GM19463 (cell line): Measurements from ENCODE around the gene CDK2.
"Not testable (repeated sequence)": the region's sequence is repeated elsewhere in the genome, so short reads cannot be mapped to it uniquely, and the experiment has no call there.

Experiments used
- ATAC-seq: cut with Tn5 transposase; IDR thresholded peaks from one replicate; pipeline ENCODE4 v1.9.1; 2021; ENCODE audit warnings: mild to moderate bottlenecking, moderate library complexity; ENCODE audit not compliant: unreplicated experiment

CDK2 gene

DNA sequence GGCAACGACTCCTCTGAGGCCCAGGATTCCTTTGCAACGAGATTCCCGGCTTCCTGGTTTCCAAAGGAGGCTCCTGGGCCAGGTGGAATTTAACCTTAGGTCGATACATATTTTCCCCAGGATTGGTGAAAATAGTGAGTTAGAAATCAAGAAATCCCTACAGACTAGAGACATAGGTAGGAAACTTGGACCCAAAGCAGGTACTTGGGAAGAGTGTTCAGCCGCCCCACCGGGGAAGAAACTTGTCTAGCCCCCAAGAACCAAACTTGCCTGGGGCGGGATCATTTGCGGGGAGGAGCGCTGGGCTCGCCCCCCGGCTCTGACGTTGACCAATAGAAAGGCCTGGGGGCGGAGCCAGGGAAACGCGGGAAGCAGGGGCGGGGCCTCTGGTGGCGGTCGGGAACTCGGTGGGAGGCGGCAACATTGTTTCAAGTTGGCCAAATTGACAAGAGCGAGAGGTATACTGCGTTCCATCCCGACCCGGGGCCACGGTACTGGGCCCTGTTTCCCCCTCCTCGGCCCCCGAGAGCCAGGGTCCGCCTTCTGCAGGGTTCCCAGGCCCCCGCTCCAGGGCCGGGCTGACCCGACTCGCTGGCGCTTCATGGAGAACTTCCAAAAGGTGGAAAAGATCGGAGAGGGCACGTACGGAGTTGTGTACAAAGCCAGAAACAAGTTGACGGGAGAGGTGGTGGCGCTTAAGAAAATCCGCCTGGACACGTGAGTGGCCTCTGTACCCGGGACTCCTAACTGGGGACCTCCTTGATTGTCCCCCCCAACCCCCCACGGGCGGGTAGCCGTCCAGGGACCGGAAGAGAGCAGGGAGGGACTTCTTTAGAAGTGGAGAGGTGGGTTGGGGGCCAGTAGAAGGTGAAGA, at the start of gene CDK2:
Gene CDK2 (plus strand): TSS at position 423 of the 874 bp plus-strand sequence. CDS start 179 bp downstream, at position 602.
- ATAC-seq: peak; percentile 99

DNA sequence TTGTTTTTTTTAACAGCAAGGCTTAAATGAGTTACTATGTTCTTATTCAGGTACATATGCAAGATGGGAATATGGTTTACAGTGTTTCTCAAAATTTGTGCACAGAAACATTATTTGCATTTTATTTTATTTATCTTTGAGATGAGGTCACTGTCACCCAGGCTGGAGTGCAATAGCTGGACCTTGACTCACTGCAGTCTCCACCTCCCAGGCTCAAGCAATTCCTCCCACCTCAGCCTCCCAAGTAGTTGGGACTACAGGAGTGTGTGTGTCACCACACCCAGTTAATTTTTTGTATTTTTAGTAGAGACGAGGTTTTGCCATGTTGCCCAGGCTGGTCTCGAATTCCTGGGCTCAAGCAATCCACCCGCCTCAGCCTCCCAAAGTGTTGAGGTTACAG, 47.6 kb upstream of the CDK2 start:
- ATAC-seq: not testable (repeated sequence)

DNA sequence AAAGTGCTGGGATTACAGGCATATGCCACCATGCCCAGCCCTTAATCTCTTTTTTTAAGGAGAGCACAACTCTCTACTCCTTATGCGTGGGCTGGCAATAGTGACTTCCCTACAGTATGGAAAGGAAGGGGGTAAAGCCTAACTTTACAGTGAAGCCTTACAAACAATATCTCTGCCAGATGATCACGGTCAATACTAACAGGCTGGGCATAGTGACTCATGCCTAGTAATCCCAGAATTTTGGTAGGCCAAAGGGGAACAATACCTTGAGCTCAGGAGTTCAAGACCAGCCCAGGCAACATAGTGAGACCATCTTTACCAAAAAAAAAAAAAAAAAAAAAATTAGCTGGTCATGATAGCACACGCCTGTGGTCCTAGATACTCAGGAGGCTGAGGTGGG, 44.5 kb upstream of the CDK2 start:
- no peak for ATAC-seq

DNA sequence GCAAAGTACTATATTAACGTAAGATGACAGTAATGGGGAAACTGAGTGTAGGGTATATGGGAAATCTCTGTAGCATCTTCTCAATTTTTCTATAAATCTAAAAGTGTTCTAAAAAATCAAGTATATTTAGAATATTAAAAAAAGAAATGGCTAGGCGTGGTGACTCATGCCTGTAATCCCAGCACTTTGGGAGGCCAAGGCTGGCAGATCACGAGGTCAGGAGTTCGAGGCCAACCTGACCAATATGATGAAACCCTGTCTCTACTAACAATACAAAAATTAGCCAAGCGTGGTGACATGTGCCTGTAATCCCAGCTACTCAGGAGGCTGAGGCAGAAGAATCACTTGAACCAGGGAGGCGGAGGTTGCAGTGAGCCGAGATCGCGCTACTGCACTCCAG, 43.0 kb upstream of the CDK2 start:
- ATAC-seq: not testable (repeated sequence)

DNA sequence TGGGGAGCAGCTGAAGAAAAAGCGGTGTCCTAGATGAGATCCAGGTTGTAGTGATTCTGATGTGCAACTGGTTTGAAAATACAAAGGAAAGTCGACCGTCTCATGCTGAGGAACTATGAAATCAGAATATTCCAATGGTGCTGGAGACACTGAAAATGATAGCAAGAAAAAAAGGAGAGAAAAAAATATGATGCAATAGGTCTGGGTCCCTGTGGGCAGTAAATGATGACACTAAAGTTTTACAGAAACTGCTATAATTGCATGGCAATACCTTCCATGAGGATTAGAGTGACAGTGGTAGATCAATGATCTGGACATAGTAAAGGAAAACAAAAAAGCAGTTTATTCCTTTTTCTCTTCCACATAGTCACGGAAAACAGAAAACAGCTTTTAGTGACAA, 41.3 kb upstream of the CDK2 start:
- no peak for ATAC-seq

DNA sequence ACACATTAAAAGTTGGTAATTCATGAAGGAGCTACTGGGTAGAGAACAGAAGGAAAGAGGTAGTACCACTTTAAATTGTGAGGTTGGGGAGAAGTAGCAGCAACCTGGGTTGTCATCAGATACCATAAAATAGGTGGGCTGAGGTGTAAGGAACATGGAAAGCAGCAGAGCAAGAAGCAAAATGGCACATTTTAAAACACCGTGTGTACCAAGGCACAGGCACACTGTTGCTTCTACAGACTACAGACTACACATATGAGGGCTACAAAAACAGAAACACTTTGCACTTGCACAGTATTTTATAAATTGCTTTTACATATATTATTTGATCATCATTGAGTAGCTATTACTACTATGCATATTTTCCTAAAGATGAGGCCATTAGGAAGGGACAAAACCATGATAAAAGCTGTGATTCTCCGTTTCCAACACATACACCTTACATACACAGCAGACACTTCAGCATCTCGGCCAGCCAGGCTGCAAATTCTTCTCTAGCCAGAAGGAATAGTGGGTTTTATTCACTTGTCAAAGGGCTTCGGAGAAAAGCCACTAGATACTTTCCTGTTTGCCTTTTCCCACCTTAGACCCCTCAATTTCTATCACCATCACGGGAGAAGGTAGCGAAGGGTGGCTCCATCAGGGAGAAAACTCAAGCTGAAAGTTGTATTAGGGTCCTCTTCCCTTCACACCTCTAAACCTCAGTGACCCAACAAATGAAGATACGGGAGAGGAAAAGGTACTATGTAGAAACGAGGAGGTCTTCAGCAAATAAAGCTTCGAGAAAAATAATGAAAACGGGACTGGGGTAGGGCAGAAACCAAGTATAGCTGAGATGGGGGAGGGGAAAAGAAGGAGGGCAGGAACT, 40.5 kb upstream of the CDK2 start:
- ATAC-seq: no peak

DNA sequence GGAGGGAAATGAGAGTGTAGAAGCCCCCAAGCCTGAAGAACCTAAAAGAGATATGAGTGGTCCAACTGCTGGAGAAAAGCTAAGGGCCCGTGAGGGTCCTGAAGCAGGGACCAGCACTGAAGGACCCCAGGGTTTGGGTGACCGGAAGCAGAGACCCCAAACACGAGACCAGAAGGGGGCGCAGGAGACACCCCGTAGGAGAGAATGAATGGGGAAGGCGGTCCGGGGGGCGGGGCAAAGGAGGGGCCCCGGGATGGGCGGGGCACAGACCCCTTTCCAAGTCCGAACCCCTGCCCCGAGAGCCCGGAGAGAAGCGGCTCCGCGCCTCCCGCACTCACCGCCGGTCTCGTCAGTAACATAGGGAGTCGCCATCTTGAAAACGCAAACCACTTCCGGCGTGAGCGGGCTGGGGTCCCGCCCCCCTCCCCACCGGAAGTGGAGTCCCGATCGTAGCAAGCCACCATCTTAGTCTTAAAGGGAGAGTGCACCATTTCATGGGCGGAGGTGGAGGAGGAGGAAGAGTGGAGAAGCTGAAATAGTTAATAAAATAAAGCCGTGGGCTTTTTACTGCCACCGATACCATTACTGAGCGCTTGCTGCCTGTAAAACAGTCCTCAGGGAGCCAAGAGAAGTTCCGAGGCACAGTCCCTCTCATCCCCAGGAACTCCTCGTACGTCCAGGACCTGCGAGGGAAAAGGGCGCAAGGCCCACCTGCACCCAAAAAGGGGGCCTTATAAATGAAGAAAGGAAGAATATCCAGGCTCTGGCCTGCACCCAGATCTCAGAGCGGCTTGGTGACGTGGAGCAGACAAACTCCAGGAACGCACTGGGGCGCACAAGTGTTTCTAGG, 39.7 kb upstream of the CDK2 start:
- peak; percentile 34 for ATAC-seq

DNA sequence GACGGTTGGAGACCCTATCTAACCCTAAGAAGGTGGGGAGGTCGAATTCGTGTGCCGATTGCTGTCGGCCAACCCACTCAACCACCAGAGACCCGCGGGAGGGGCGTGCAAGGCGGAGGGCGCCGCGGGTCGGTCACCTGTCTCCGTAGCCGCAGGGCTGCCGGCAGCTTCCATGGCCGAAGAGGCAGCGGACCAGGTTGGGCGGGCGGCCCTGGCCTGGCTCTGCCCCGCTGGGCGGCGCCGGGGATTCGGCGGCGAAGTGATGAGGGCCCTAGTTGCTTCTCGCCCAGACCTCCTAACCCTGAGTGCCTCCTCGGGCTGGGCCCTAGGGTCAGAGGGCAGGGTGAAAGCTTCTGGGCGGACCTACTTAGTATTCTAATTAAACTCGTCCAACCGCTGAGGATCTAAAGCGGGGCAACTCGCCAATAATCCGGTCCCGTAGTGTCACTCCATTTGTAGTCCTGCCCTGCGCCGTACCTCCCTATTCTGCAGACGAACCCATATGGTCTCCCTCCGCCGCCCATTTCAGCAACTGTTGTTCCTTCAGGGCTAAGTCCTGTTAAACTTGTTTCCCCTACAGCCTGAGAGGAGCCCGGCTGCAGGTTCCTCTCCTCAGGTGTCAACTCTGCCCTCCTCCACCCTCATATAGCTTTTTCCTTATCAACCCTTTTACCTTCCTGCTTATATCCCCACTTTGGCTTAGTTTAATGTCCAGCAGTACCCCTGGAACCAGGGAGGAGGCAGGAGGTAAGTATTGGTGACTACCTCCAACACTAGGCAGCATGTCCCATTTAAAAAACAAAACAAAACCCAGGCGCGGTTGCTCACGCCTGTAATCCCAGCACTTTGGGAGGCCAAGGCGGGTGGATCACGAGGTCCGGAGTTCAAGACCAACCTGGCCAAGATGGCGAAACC, 38.8 kb upstream of the CDK2 start, which contains the start of gene PYM1:
Gene PYM1 (minus strand): TSS at position 307 of the 915 bp plus-strand sequence. CDS start 133 bp downstream, at position 174.
- ATAC-seq: peak; percentile 33

DNA sequence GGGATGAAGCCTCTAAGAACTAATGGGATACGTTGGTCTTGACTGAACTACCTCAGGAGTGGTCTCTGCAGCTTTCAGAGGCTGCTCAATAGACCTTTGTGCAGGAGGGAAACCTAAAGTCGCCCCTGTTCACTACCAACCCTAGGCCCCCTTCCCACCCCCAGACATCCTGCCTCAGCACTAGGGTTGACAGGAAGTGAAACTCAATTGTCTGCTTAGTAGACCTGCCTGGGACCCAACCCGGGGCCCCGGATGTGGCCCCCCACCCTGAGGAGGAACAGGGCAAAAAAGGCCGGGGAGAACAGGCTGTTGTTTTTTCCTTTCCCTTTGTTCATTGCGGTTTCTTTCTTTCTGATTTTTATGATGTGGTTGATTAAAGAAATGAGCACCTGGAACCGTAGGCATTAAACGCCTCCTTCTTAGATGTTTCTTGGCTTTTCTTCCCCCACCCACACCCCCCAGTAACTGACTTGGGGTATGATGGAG, 37.3 kb upstream of the CDK2 start:
- peak; percentile 36 for ATAC-seq

DNA sequence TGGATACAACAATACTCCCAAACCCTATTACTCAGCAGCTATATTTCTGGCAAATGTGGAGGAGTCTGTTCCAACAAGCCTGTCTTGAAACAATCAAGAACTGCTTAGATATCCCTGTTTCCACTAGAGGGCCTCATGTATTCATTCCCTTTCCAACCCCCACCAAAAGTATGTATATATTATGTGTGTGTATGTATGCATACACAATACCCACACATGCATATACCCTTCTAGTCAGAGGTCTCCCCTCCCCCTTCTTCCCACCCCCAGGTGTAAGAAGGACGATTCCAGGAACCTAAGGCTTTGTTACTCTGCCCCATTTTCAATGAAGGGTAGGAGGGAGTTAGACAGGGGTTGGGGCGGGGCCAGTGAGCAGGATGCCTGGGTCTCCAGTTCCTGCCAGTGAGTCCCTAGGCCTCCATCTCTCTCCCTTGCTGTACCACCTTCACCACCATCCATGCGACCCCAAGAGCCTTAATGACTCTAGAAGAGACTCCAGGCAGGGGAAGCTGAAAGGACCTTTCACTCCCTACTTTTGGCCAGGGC, 35.8 kb upstream of the CDK2 start, which contains the start of gene DGKA:
Gene DGKA (plus strand): TSS at position 392 of the 546 bp plus-strand sequence. CDS start 5,342 bp downstream, outside the sequence.
- ATAC-seq: peak; percentile 13

DNA sequence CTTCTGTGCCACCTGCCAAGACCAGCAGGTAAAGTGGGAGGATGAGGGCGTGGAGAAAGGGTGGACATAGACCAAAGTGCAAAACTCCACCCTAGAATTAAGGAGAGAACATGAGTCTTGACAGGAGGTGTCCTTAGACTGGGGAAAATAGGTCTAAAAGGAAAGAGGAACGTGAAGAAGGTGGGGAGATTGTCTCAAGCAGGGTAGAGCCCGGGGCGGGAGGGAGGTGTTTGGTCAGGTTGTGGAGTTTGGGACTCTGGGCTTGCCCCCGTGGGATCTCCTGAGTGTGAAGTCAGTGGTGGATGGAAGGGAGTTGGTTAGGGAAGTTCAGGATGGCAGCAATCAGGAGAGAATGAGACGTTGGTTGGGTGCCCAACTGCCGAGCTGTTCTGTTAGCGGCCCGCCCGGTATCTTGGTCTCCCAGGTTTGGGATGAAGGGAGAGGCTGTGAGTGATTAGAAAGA, 35.3 kb upstream of the CDK2 start:
- ATAC-seq: no peak

DNA sequence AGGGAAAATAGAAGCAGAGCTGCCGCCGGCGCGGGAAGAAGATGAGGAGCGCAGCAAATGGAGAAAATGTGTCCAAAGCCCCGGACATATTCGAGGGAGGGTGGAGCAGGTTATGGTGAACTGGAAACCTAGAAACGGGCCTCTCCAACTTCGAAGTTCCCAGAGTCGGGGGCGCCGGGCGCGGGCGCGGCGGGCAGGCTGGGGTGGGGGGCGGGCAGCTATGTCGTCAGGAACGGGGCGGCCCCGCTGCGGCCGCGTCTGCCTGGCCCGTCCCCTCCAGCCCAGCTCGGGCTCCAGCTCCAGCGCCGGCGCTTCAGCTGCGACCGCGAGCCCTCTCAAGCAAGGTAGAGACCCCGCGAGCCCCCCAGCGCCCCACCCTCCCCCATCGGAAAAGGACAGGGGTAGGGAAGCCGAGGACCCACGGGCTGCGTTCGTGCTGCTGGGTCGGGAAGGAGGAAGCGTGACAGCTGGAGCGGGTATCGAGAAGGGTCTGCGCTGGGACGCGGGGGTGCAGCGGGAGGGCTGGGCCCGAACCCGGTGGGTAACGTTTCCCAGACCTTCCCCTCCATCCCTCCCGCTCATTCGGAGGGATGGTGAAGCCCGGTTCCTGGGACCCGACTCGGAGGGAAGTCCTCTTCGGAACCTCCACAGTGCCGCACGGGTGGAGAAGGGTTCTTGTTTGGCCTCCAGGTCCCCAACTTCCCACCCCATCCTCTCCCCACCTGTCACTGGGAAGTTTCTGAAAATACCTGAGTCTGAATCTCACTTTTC, 34.7 kb upstream of the CDK2 start:
- ATAC-seq: no peak

DNA sequence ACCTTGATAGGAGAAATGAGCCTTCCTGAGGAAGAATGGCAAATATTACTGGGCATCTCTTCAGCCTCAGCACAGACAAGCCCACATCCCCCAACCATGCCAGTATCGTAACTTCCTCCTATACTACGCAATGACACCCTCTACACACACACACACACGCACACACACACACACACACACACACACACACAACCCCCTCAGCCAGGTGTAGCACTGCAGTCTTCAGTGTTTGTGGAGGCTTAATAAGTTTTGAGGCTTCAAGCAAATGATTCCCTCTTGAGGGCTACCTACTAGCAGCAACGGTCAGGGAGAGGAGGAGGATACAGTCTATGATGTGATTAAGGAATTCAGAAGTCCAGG, 34.1 kb upstream of the CDK2 start:
- no peak for ATAC-seq

DNA sequence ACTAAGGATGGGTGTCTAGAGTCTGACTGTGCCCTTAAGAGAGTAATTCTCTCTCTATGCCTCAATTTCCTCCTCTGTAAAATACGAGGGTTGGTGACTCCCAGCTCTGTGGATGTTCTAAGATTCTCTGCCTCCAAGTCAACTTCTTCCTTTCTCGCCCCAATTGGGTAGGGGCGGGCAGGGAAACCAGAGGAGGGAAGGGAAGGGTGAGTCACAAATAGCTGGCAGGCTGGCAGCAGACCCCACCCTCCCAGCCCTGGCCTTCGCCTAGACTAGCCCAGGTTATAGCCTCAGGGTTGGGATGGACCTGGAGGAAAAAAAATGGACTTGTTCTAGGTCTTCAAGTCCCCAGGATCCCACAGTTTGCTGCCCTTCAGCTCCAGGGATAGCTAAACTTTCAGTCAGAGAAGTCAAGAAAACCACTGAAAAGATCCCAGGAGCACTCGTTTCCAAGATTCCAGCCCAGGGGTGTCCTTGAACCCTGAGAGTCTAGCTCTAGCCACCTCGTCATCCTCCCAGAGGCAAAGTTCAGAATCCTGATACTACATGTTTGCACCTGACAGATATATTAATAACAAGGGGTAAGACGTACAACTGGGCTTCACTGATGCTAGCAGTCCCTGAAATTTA, 33.3 kb upstream of the CDK2 start:
- no peak for ATAC-seq

DNA sequence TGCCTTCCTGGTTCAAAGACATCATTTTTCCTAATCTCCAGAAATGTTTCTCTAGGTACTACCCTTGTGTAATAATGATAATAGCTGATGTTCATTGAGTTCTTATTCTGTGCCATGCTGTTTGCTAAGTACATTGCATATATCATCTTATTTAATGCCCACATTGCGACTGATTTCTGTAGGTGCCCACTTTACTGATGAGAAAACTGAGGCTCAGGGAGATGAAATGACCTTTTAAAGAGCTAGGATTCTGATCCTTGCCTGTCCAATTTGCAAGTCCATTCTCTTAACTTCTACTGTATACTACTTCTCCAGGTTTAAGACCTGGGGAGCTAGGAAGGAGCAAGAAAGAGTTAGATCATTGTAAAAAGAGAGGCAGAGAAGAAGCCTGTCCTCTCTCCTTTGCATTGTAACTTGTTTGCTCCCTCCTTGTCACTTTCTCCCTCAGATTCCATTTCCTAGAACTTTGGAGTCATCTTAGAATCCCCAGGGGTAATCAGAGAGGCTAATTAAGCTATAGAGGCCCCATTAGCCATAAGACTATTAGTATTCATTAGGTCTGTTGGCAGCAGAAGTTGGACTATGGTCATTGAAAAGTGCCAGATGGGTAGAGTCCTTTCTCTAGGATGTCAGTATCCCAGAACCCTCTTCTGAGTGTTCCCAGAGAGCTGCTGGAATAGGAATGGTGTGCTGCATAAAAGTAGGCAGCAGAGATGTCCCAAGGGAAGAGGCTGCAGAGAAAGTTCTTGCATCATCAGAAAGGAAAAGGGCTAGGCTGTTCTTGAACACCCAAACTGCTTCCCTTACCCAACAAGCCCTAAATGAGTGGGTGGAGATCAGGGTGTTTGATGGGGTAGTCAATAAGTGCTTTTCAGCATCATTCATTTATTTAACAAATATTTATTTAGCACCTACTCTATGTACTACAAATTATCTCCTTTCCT, 32.6 kb upstream of the CDK2 start:
- no peak for ATAC-seq

DNA sequence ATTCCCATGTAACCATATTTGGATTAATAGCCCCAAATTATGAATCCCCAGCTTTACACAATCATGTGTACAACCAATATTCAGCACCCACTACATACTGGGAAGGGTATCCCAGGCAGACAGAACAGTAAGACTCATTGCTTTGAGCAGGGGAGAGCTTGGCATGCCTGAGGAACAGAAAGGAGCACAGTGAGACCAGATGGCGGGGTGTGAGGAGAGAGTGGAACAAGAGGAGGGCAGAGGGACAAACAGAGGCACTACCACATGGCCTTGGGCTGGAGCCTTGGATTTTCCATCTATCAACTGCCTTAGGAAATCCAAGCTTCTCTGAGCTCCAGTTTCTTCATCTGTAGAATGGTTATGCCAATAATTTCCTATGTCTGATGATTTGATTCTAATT, 31.9 kb upstream of the CDK2 start:
- no peak for ATAC-seq

DNA sequence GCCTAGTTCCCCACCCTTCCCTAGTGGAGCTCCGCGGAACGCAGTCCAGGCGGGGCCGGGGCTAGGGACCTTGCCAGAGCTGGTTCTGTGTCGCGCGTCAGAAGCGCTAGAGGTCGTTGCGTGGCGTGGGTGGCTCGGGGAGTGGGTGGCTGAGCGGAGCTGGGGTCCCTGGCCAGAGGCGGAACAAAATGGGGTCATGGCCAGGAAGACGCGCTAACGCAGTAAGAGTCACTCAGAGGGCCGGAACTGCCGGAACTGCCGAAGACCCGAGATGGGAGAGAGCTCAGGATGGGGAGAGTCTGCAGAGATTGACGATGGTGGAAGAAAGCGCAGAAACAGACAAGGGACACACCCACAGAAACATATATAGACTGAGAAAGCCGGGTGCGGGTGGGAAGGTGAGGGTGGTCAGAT, 30.9 kb upstream of the CDK2 start:
- ATAC-seq: no peak
